HG03039 (cell line): ENCODE results near the gene CALB2.
"Not testable (repeated sequence)": the region's sequence is repeated elsewhere in the genome, so short reads cannot be mapped to it uniquely, and the experiment has no call there.

Source experiments
- ATAC-seq: cut with Tn5 transposase; IDR thresholded peaks from one replicate; pipeline ENCODE4 v1.9.1; 2021; ENCODE audit warnings: mild to moderate bottlenecking, moderate library complexity; ENCODE audit not compliant: unreplicated experiment

The CALB2 gene

GRCh38 chr16:71358464-71358998 is at the start of gene CALB2:
TSS of gene CALB2 (plus strand) at chr16:71358723. CDS start at chr16:71358793, 70 bp downstream.
- ATAC-seq, result peak; percentile 88

GRCh38 chr16:71311553-71312158 is 46.9 kb upstream of the CALB2 start:
- no peak for ATAC-seq

GRCh38 chr16:71313591-71313990 is 44.9 kb upstream of the CALB2 start:
- ATAC-seq, result not testable (repeated sequence)

GRCh38 chr16:71315269-71315668 is 43.3 kb upstream of the CALB2 start:
- ATAC-seq, result no peak

- no peak for ATAC-seq
Observed at GRCh38 chr16:71319999-71320398, 38.5 kb upstream of the CALB2 start.

GRCh38 chr16:71327720-71328119 is 30.8 kb upstream of the CALB2 start:
- ATAC-seq, result no peak

GRCh38 chr16:71328151-71328550 is 30.4 kb upstream of the CALB2 start:
- no peak for ATAC-seq

- ATAC-seq, result no peak
Observed at GRCh38 chr16:71337631-71338030, 20.9 kb upstream of the CALB2 start.

- no peak for ATAC-seq
Observed at GRCh38 chr16:71338193-71338592, 20.3 kb upstream of the CALB2 start.

- ATAC-seq, result no peak
Observed at GRCh38 chr16:71338632-71339031, 19.9 kb upstream of the CALB2 start.

- no peak for ATAC-seq
Observed at GRCh38 chr16:71339236-71340171, 19.0 kb upstream of the CALB2 start.

GRCh38 chr16:71340406-71340805 is 18.1 kb upstream of the CALB2 start:
- no peak for ATAC-seq

- ATAC-seq, result no peak
Observed at GRCh38 chr16:71341881-71342280, 16.6 kb upstream of the CALB2 start.

- no peak for ATAC-seq
Observed at GRCh38 chr16:71343078-71343477, 15.4 kb upstream of the CALB2 start.

GRCh38 chr16:71344315-71344905 is 14.1 kb upstream of the CALB2 start:
- ATAC-seq, result no peak

- ATAC-seq, result no peak
Observed at GRCh38 chr16:71345031-71345430, 13.5 kb upstream of the CALB2 start.

- ATAC-seq, result no peak
Observed at GRCh38 chr16:71347146-71347545, 11.4 kb upstream of the CALB2 start.

GRCh38 chr16:71348262-71349085 is 10.0 kb upstream of the CALB2 start:
- ATAC-seq, result no peak

GRCh38 chr16:71350821-71351557 is 7.5 kb upstream of the CALB2 start:
- ATAC-seq, result no peak

GRCh38 chr16:71351558-71351901 is 7.0 kb upstream of the CALB2 start:
- ATAC-seq, result no peak
